IMR-90 (cell line): ENCODE data around the gene ECSCR. TPM values are rescaled to one million over a fixed set of nuclear protein-coding genes. Genes with fewer than 3 reads are reported as not detected.
A peak's percentile ranks its signal among the peaks of the same experiment; 100 is the strongest.

Source experiments
- ATAC-seq: fragments of 200-7000 bp; cut with Tn5 transposase; 2 replicates; pipeline ENCODE4 v1.9.1; 2020; ENCODE audit warnings: low read depth, mild to moderate bottlenecking, moderate library complexity
- BruUV-seq: library from RNA; stranded (reverse); fragments of 400-500 nt; replicated peaks from 2 replicates; lab custom pipeline; 2021; lab: Mats Ljungman, UMichigan
- CTCF ChIA-PET: fragments of 300-600 bp; formaldehyde crosslinking; extraction: SDS; loops from one replicate; lab custom pipeline; 2021; ENCODE audit warnings: antibody characterized with exemption; lab: Yijun Ruan, JAX
- POLR2A ChIA-PET: fragments of 300-600 bp; sonication (Branson Sonifier 250); formaldehyde crosslinking; loops from one replicate; lab custom pipeline; 2022; ENCODE audit warnings: antibody characterized with exemption; ENCODE audit not compliant: unreplicated experiment; lab: Charles Lee
- DNase-seq: peaks from one replicate; pipeline ENCODE4 v3.0.0; 2013
- H2AFZ ChIP-seq: replicated peaks from 2 replicates; pipeline ENCODE3; 2013; ENCODE audit warnings: low read length, mild to moderate bottlenecking; ENCODE audit not compliant: poor library complexity
- H2AK5ac ChIP-seq: 2 replicates; pipeline ENCODE4 v1.6.1; 2013; ENCODE audit warnings: low read depth, low read length, inconsistent platforms
- H2AK9ac ChIP-seq: replicated peaks from 2 replicates; pipeline ENCODE3; 2013; ENCODE audit warnings: mild to moderate bottlenecking, low read depth, low read length, moderate library complexity; ENCODE audit not compliant: poor library complexity
- H2BK120ac ChIP-seq: 2 replicates; pipeline ENCODE4 v1.6.1; 2013; ENCODE audit warnings: low read depth, low read length, inconsistent platforms
- H2BK15ac ChIP-seq: 3 replicates; pipeline ENCODE4 v1.6.1; 2013; ENCODE audit warnings: low read depth, low read length, inconsistent platforms
- H2BK20ac ChIP-seq: 2 replicates; pipeline ENCODE4 v1.6.1; 2013; ENCODE audit warnings: low read depth, mild to moderate bottlenecking, inconsistent platforms, low read length, moderate library complexity
- H2BK5ac ChIP-seq: 2 replicates; pipeline ENCODE4 v1.6.1; 2013; ENCODE audit warnings: mild to moderate bottlenecking, low read depth, low read length, inconsistent platforms; ENCODE audit not compliant: poor library complexity, severe bottlenecking
- H3K14ac ChIP-seq: replicated peaks from 2 replicates; pipeline ENCODE4 v1.6.1; 2013; ENCODE audit warnings: low read depth, low read length, inconsistent platforms
- H3K18ac ChIP-seq: 2 replicates; pipeline ENCODE4 v1.6.1; 2013; ENCODE audit warnings: low read depth, low read length, control low read depth
- H3K23ac ChIP-seq: 2 replicates; pipeline ENCODE4 v1.6.1; 2013; ENCODE audit warnings: low read depth, low read length, inconsistent platforms
- H3K27ac ChIP-seq: 2 replicates; pipeline ENCODE4 v1.5.1; 2013; ENCODE audit warnings: mild to moderate bottlenecking, control low read depth, low read length; ENCODE audit not compliant: insufficient read depth
- H3K27me3 ChIP-seq: 2 replicates; pipeline ENCODE4 v1.6.1; 2013; ENCODE audit warnings: low read length; ENCODE audit not compliant: control insufficient read depth, insufficient read depth
- H3K36me3 ChIP-seq: 2 replicates; pipeline ENCODE4 v1.6.1; 2013; ENCODE audit warnings: low read length, mixed read lengths; ENCODE audit not compliant: control insufficient read depth, insufficient read depth
- H3K4ac ChIP-seq: 2 replicates; pipeline ENCODE4 v1.6.1; 2013; ENCODE audit warnings: low read depth, low read length, inconsistent platforms
- H3K4me1 ChIP-seq: 2 replicates; pipeline ENCODE4 v1.6.1; 2013; ENCODE audit warnings: low read length, mixed read lengths; ENCODE audit not compliant: control insufficient read depth, insufficient read depth
- H3K4me2 ChIP-seq: 2 replicates; pipeline ENCODE4 v1.6.1; 2013; ENCODE audit warnings: low read depth, mild to moderate bottlenecking, control low read depth, low read length, moderate library complexity
- H3K4me3 ChIP-seq: 2 replicates; pipeline ENCODE4 v1.5.1; 2013; ENCODE audit warnings: low read depth, mild to moderate bottlenecking, control low read depth, low read length, moderate library complexity; ENCODE audit not compliant: insufficient read depth
- H3K56ac ChIP-seq: 2 replicates; pipeline ENCODE4 v1.6.1; 2013; ENCODE audit warnings: low read length, inconsistent platforms; ENCODE audit not compliant: insufficient read depth; ENCODE audit errors: extremely low read depth
- H3K79me1 ChIP-seq, 2 experiments: 2 replicates each; pipeline ENCODE4 v1.6.1; 2013; ENCODE audit warnings: low read length in 2 of 2, inconsistent platforms in 1 of 2, low read depth in 1 of 2
- H3K9ac ChIP-seq: 2 replicates; pipeline ENCODE4 v1.6.1; 2013; ENCODE audit warnings: low read depth, low read length, control low read depth
- H3K9me1 ChIP-seq: 2 replicates; pipeline ENCODE4 v1.6.1; 2013; ENCODE audit warnings: low read length, inconsistent platforms; ENCODE audit not compliant: insufficient read depth
- H3K9me3 ChIP-seq: 2 replicates; pipeline ENCODE4 v1.6.1; 2013; ENCODE audit warnings: low read length; ENCODE audit not compliant: control insufficient read depth, insufficient read depth
- H4K20me1 ChIP-seq: 2 replicates; pipeline ENCODE4 v1.6.1; 2013; ENCODE audit warnings: low read length, inconsistent platforms; ENCODE audit not compliant: insufficient read depth
- H4K5ac ChIP-seq: 2 replicates; pipeline ENCODE4 v1.6.1; 2013; ENCODE audit warnings: mild to moderate bottlenecking, low read depth, low read length, control low read depth
- H4K8ac ChIP-seq, 2 experiments: 2 replicates each; pipeline ENCODE4 v1.6.1; 2013; ENCODE audit warnings: low read depth in 2 of 2, low read length in 2 of 2, control low read depth in 1 of 2, inconsistent platforms in 1 of 2
- H4K91ac ChIP-seq: 2 replicates; pipeline ENCODE4 v1.6.1; 2013; ENCODE audit warnings: low read depth, low read length, inconsistent platforms; ENCODE audit not compliant: insufficient read depth
- BHLHE40 ChIP-seq: fragments of 150-350 bp; IDR thresholded peaks from 2 replicates; pipeline ENCODE4 v1.6.1; 2016; ENCODE audit warnings: mild to moderate bottlenecking, low read depth, low read length
- CEBPB ChIP-seq: IDR thresholded peaks from 2 replicates; pipeline ENCODE4 v1.6.1; 2012; ENCODE audit warnings: low read depth, low read length, improper control_type of control experiment
- CHD1 ChIP-seq: IDR thresholded peaks from 2 replicates; pipeline ENCODE4 v1.6.1; 2012; ENCODE audit warnings: low read depth, low read length, improper control_type of control experiment
- FOS ChIP-seq: fragments of 150-350 bp; IDR thresholded peaks from 2 replicates; pipeline ENCODE4 v1.6.1; 2016; ENCODE audit warnings: low read depth, low read length
- MAFK ChIP-seq: IDR thresholded peaks from 2 replicates; pipeline ENCODE4 v1.6.1; 2012; ENCODE audit warnings: low read depth, low read length, improper control_type of control experiment
- MAZ ChIP-seq: IDR thresholded peaks from 2 replicates; pipeline ENCODE4 v1.6.1; 2012; ENCODE audit warnings: low read depth, mild to moderate bottlenecking, low read length, improper control_type of control experiment, moderate library complexity, borderline replicate concordance
- MXI1 ChIP-seq: IDR thresholded peaks from 2 replicates; pipeline ENCODE4 v1.6.1; 2012; ENCODE audit warnings: low read depth, mild to moderate bottlenecking, low read length, moderate library complexity, borderline replicate concordance
- NFE2L2 ChIP-seq: fragments of 150-350 bp; IDR thresholded peaks from 2 replicates; pipeline ENCODE4 v1.6.1; 2016; ENCODE audit warnings: low read depth, mild to moderate bottlenecking, low read length
- POLR2A ChIP-seq: IDR thresholded peaks from 2 replicates; pipeline ENCODE4 v1.6.1; 2012; ENCODE audit warnings: mild to moderate bottlenecking, low read depth, low read length
- RAD21 ChIP-seq: IDR thresholded peaks from 2 replicates; pipeline ENCODE4 v1.6.1; 2012; ENCODE audit warnings: low read length, improper control_type of control experiment
- RCOR1 ChIP-seq: IDR thresholded peaks from 2 replicates; pipeline ENCODE4 v1.6.1; 2012; ENCODE audit warnings: mild to moderate bottlenecking, low read length, improper control_type of control experiment; ENCODE audit not compliant: insufficient replicate concordance
- RFX5 ChIP-seq: IDR thresholded peaks from 2 replicates; pipeline ENCODE4 v1.8.0; 2012; ENCODE audit warnings: low read depth, mild to moderate bottlenecking, low read length, moderate library complexity
- SMC3 ChIP-seq: fragments of 150-350 bp; IDR thresholded peaks from 2 replicates; pipeline ENCODE4 v1.6.1; 2016; ENCODE audit warnings: low read depth, mild to moderate bottlenecking, antibody characterized with exemption, low read length, moderate library complexity
- WGBS, 2 experiments: methylation state at CpG; one replicate each; pipeline versions ENCODE4 v1.1.5 to v1.1.7; 2013; ENCODE audit warnings: missing lambda C conversion rate in 2 of 2; ENCODE audit not compliant: insufficient read length in 1 of 2; ENCODE audit errors: extremely low coverage in 2 of 2; 5-methylcytosine and 5-hydroxymethylcytosine counted together
- dilution Hi-C: fragments of 300-500 bp; cut with HindIII; formaldehyde crosslinking; loops from one replicate; pipeline ENCODE4 v1.14.3; 2018; ENCODE audit warnings: low sequenced_read_pairs; ENCODE audit not compliant: unreplicated experiment
- in situ Hi-C: fragments of 300-500 bp; cut with MboI; formaldehyde crosslinking; loops from 3 replicates; pipeline ENCODE4 v1.14.3; 2019; ENCODE audit warnings: low sequenced_read_pairs, inconsistent platforms, mixed read lengths
- intact Hi-C: fragments of 100-400 bp; cut with micrococcal nuclease; formaldehyde crosslinking; loops from 2 replicates; pipeline ENCODE4 v1.10.0; 2022
- polyA plus RNA-seq, 3 experiments: library from polyadenylated mRNA; depleted of rRNA; stranded (reverse); fragments of >200 nt; gene quantifications; 2 replicates each; pipeline ENCODE4 v1.2.3, GENCODE V29; 2012; ENCODE audit warnings: low replicate concordance in 1 of 3
- total RNA-seq: library from RNA; depleted of rRNA; stranded (reverse); fragments of >200 nt; gene quantifications from 2 replicates; pipeline ENCODE4 v1.2.3, GENCODE V29; 2012
- TF ChIP-seq, protein P1 (sequence below): fragments of 150-350 bp; IDR thresholded peaks from 2 replicates; pipeline ENCODE4 v1.6.1; 2016; ENCODE audit warnings: low read depth, mild to moderate bottlenecking, low read length, moderate library complexity, borderline replicate concordance
- TF ChIP-seq, protein P2 (sequence below): fragments of 150-350 bp; IDR thresholded peaks from 2 replicates; pipeline ENCODE4 v1.6.1; 2017; ENCODE audit warnings: mild to moderate bottlenecking, antibody characterized with exemption, low read length, low read depth
- TF ChIP-seq, protein P3 (sequence below): conservative IDR thresholded peaks from 2 replicates; pipeline ENCODE4 v1.5.1; 2012; ENCODE audit warnings: mild to moderate bottlenecking, low read depth, low read length, improper control_type of control experiment

ECSCR gene
- total and polyA plus RNA-seq, 2 of the 4 experiments (the other 2 are of a cell fraction): 3.6 to 3.9 TPM

DNA sequence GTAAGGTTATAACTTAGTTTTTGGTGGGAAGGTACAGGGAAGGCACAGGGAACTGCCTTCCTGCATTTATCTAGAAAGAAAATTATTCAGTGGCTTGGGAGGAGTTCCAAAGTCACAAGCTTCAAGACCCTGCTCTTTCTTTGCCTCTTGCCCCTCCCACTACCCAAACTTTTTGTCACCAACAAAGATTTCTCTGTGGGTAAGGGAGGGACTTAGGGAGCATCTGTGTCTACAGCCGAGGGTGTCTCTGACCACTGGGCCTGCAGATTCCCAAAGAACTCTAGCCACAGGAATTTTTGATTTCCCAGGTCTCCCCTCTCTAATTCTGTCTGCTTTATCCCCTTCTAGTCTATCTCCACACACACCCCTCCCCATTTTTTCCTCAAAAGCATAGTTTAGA lies 2.1 kb downstream of the ECSCR start:
- TF ChIP-seq FOS (no peak), MXI1 (no peak), SMC3 (no peak), RFX5 (no peak), CHD1 (no peak), RCOR1 (no peak), CEBPB (no peak), MAZ (no peak), POLR2A (no peak), NFE2L2 (no peak), BHLHE40 (no peak), RAD21 (no peak), MAFK (no peak)
- TF ChIP-seq, protein P1, sequence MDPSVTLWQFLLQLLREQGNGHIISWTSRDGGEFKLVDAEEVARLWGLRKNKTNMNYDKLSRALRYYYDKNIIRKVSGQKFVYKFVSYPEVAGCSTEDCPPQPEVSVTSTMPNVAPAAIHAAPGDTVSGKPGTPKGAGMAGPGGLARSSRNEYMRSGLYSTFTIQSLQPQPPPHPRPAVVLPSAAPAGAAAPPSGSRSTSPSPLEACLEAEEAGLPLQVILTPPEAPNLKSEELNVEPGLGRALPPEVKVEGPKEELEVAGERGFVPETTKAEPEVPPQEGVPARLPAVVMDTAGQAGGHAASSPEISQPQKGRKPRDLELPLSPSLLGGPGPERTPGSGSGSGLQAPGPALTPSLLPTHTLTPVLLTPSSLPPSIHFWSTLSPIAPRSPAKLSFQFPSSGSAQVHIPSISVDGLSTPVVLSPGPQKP: no peak
- TF ChIP-seq, protein P2, sequence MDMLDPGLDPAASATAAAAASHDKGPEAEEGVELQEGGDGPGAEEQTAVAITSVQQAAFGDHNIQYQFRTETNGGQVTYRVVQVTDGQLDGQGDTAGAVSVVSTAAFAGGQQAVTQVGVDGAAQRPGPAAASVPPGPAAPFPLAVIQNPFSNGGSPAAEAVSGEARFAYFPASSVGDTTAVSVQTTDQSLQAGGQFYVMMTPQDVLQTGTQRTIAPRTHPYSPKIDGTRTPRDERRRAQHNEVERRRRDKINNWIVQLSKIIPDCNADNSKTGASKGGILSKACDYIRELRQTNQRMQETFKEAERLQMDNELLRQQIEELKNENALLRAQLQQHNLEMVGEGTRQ: no peak
- TF ChIP-seq, protein P3, sequence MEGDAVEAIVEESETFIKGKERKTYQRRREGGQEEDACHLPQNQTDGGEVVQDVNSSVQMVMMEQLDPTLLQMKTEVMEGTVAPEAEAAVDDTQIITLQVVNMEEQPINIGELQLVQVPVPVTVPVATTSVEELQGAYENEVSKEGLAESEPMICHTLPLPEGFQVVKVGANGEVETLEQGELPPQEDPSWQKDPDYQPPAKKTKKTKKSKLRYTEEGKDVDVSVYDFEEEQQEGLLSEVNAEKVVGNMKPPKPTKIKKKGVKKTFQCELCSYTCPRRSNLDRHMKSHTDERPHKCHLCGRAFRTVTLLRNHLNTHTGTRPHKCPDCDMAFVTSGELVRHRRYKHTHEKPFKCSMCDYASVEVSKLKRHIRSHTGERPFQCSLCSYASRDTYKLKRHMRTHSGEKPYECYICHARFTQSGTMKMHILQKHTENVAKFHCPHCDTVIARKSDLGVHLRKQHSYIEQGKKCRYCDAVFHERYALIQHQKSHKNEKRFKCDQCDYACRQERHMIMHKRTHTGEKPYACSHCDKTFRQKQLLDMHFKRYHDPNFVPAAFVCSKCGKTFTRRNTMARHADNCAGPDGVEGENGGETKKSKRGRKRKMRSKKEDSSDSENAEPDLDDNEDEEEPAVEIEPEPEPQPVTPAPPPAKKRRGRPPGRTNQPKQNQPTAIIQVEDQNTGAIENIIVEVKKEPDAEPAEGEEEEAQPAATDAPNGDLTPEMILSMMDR: no peak
- WGBS, 2 experiments: no CpG with 5 or more reads among the region's 1 CpG
- H3K4ac ChIP-seq: no peak overlapping the region; the same call in 1 of the 2 replicates
- no peaks in the 10 kb centered on the region for H3K27me3 ChIP-seq
- no peak overlapping the region for H3K4me2 ChIP-seq
- no peak overlapping the region for H2BK5ac ChIP-seq
- no peak overlapping the region for H3K14ac ChIP-seq
- no peaks in the 10 kb centered on the region; a peak in 1 of 4 replicates for H3K79me1 ChIP-seq
- no peak overlapping the region for H3K56ac ChIP-seq
- peak overlapping the region; percentile 20; the same call in 1 of the 2 replicates for H2BK120ac ChIP-seq
- H3K9me3 ChIP-seq: no peaks in the 10 kb centered on the region
- peak overlapping the region; percentile 17; the same call in 1 of the 2 replicates for H2BK20ac ChIP-seq
- intact Hi-C loops: no loop called here
- peak overlapping the region in 1 of 2 experiments; percentile 3; a peak in 2 of 4 replicates for H4K8ac ChIP-seq
- H2AFZ ChIP-seq: no peak overlapping the region
- dilution Hi-C loops: no loop called here
- H3K23ac ChIP-seq: no peak overlapping the region
- H3K4me3 ChIP-seq: no peak overlapping the region
- H3K4me1 ChIP-seq: peaks cover 23% of the 10 kb centered on the region
- H3K18ac ChIP-seq: no peak overlapping the region
- H3K27ac ChIP-seq: no peak overlapping the region
- ChIA-PET POLR2A (no interaction called here), CTCF (no interaction called here)
- H3K9ac ChIP-seq: no peak overlapping the region
- H4K5ac ChIP-seq: no peak overlapping the region; the same call in 1 of the 2 replicates
- H2BK15ac ChIP-seq: peak overlapping the region; percentile 74; the same call in 1 of the 3 replicates
- BruUV-seq: no TSS peak
- H2AK5ac ChIP-seq: no peak overlapping the region; the same call in 1 of the 2 replicates
- ATAC-seq: no peak
- no peak overlapping the region for H2AK9ac ChIP-seq
- H4K91ac ChIP-seq: no peak overlapping the region
- H3K36me3 ChIP-seq: no peaks in the 10 kb centered on the region
- peaks cover 25% of the 10 kb centered on the region for H3K9me1 ChIP-seq
- no peak for DNase-seq
- H4K20me1 ChIP-seq: no peaks in the 10 kb centered on the region
- in situ Hi-C loops: no loop called here
